K562 (cell line): ENCODE measurements around the gene TMEM86B. TPM values are rescaled to one million over a fixed set of nuclear protein-coding genes. Genes with fewer than 3 reads are reported as not detected.
A peak's percentile ranks its signal among the peaks of the same experiment; 100 is the strongest.

ENCODE experiments used
- ATAC-seq: fragments of 200-7000 bp; cut with Tn5 transposase; 3 replicates; pipeline ENCODE4 v1.9.1; 2020; ENCODE audit warnings: moderate library complexity
- BruUV-seq: library from RNA; stranded (reverse); fragments of 400-500 nt; replicated peaks from 2 replicates; lab custom pipeline; 2021; lab: Mats Ljungman, UMichigan
- CTCF ChIA-PET: fragments of 300-600 bp; formaldehyde crosslinking; extraction: SDS; loops from one replicate; lab custom pipeline; 2021; ENCODE audit warnings: low intra/inter-chr PET ratio; lab: Yijun Ruan, JAX
- POLR2A ChIA-PET: fragments of 300-600, 350-650 bp; sonication (Branson Sonifier 250); formaldehyde crosslinking; extraction: SDS; loops from one replicate; lab custom pipeline; 2021; ENCODE audit warnings: antibody characterized with exemption, inconsistent platforms; lab: Yijun Ruan, JAX
- DNase-seq, 4 experiments: peaks; one replicate each; pipeline versions ENCODE4 v3.0.0 to v3.0.0-alpha.2; 2011 to 2018; ENCODE audit warnings: low spot score in 3 of 4, mixed read lengths in 3 of 4; ENCODE audit errors: extremely low read depth in 1 of 4
- FAIRE-seq: peaks from 2 replicates; lab custom pipeline; 2011; peaks lifted over from hg19 to GRCh38; lab: Jason Lieb, UNC
- H2AFZ ChIP-seq: 2 replicates; pipeline ENCODE4 v1.6.0; 2011; ENCODE audit warnings: low read depth, low read length, control low read depth, inconsistent platforms
- H3K27ac ChIP-seq: fragments of 200-600 bp; 3 replicates; pipeline ENCODE4 v1.8.0; 2011; ENCODE audit warnings: low read depth, mild to moderate bottlenecking, control low read depth, inconsistent platforms, low read length, moderate library complexity, mixed read lengths; ENCODE audit errors: extremely low read depth
- H3K27me3 ChIP-seq, 2 experiments: fragments of 300-600 bp in 1 of 2; 2 replicates in 1 of 2; 3 replicates in 1 of 2; pipeline versions ENCODE4 v1.6.0 to v1.8.0; 2011; ENCODE audit warnings: inconsistent platforms in 2 of 2, low read length in 2 of 2, mild to moderate bottlenecking in 1 of 2, mixed read lengths in 1 of 2, moderate library complexity in 1 of 2; ENCODE audit not compliant: control insufficient read depth in 2 of 2, insufficient read depth in 2 of 2
- H3K36me3 ChIP-seq: fragments of 300-600 bp; 3 replicates; pipeline ENCODE4 v1.8.0; 2011; ENCODE audit warnings: mild to moderate bottlenecking, low read length, inconsistent platforms; ENCODE audit not compliant: control insufficient read depth, insufficient read depth
- H3K4me1 ChIP-seq, 2 experiments: fragments of 200-600 bp in 1 of 2; replicated peaks in 1 of 2; 2 replicates in 1 of 2; 3 replicates in 1 of 2; pipeline versions ENCODE4 v1.5.1 to v1.8.0; 2011; ENCODE audit warnings: inconsistent platforms in 2 of 2, low read length in 2 of 2, mild to moderate bottlenecking in 1 of 2, mixed read lengths in 1 of 2, moderate library complexity in 1 of 2; ENCODE audit not compliant: control insufficient read depth in 2 of 2, insufficient read depth in 2 of 2
- H3K4me2 ChIP-seq: 2 replicates; pipeline ENCODE4 v1.6.1; 2011; ENCODE audit warnings: low read length, control low read depth, inconsistent platforms, mixed read lengths; ENCODE audit not compliant: insufficient read depth
- H3K4me3 ChIP-seq: fragments of 200-600 bp; sonication (generic), shearing (Covaris generic); 2 replicates; pipeline ENCODE4 v1.5.1; 2016; ENCODE audit warnings: control low read depth, inconsistent platforms
- H3K79me2 ChIP-seq: fragments of 200-600 bp; 3 replicates; pipeline ENCODE4 v1.8.0; 2011; ENCODE audit warnings: low read length, inconsistent platforms; ENCODE audit not compliant: control insufficient read depth, insufficient read depth
- H3K9ac ChIP-seq, 2 experiments: 2 replicates each; pipeline versions ENCODE4 v1.6.0 to v1.6.1; 2011; ENCODE audit warnings: low read depth in 2 of 2, low read length in 2 of 2, control low read depth in 1 of 2, inconsistent platforms in 1 of 2, mild to moderate bottlenecking in 1 of 2, mixed read lengths in 1 of 2; ENCODE audit not compliant: insufficient read depth in 1 of 2
- H3K9me1 ChIP-seq: one replicate; pipeline ENCODE4 v1.6.0; 2011; ENCODE audit warnings: inconsistent platforms, mild to moderate bottlenecking, low read length, moderate library complexity; ENCODE audit not compliant: control insufficient read depth, insufficient read depth
- H3K9me3 ChIP-seq: replicated peaks from 2 replicates; pipeline ENCODE4 v1.5.1; 2011; ENCODE audit warnings: low read depth, low read length, inconsistent platforms; ENCODE audit not compliant: control insufficient read depth, insufficient read depth
- H4K20me1 ChIP-seq: replicated peaks from 2 replicates; pipeline ENCODE4 v1.6.1; 2011; ENCODE audit warnings: low read length, inconsistent platforms, mixed read lengths; ENCODE audit not compliant: control insufficient read depth, insufficient read depth
- AFF1 ChIP-seq, 2 experiments: fragments of 450-650 bp; IDR thresholded peaks; 2 replicates each; pipeline ENCODE4 v1.6.1; 2018; ENCODE audit warnings: mild to moderate bottlenecking in 2 of 2, low read depth in 1 of 2; ENCODE audit not compliant: partially characterized antibody in 2 of 2
- CREB3 ChIP-seq: fragments of 450-650 bp; conservative IDR thresholded peaks from 2 replicates; pipeline ENCODE4 v1.6.1; 2016; ENCODE audit warnings: missing genetic modification characterization, low read depth, mild to moderate bottlenecking, missing compliant biosample characterization, moderate library complexity
- CREM ChIP-seq: IDR thresholded peaks from 2 replicates; pipeline ENCODE4 v1.6.1; 2014; ENCODE audit warnings: antibody characterized with exemption, low read depth
- HCFC1 ChIP-seq: IDR thresholded peaks from 2 replicates; pipeline ENCODE4 v1.6.1; 2012; ENCODE audit warnings: low read depth, low read length, improper control_type of control experiment
- RBFOX2 ChIP-seq: fragments of 200-400 bp; formaldehyde crosslinking; IDR thresholded peaks from 2 replicates; pipeline ENCODE4 v1.6.1; 2017; ENCODE audit warnings: low read depth, mild to moderate bottlenecking, low read length, moderate library complexity
- SAFB2 ChIP-seq: fragments of 200-400 bp; formaldehyde crosslinking; IDR thresholded peaks from 2 replicates; pipeline ENCODE4 v1.6.1; 2018; ENCODE audit warnings: borderline replicate concordance, low read length, low read depth, moderate library complexity; ENCODE audit not compliant: severe bottlenecking
- SIX5 ChIP-seq, 2 experiments: IDR thresholded peaks; 2 replicates each; pipeline ENCODE4 v1.6.1; 2011; ENCODE audit warnings: low read length in 2 of 2, borderline replicate concordance in 1 of 2, low read depth in 1 of 2, mild to moderate bottlenecking in 1 of 2, moderate library complexity in 1 of 2; ENCODE audit not compliant: insufficient read depth in 1 of 2
- STAT6 ChIP-seq: sonication (generic); formaldehyde crosslinking; IDR thresholded peaks from 2 replicates; pipeline ENCODE4 v1.8.1; 2023; ENCODE audit warnings: mild to moderate bottlenecking, missing genetic modification reagents
- TAL1 ChIP-seq: fragments of 450-650 bp; IDR thresholded peaks from 2 replicates; pipeline ENCODE4 v1.6.1; 2016; ENCODE audit warnings: mild to moderate bottlenecking
- YY1 ChIP-seq, 3 experiments: IDR thresholded peaks; 2 replicates each; pipeline ENCODE4 v1.6.1; 2011; ENCODE audit warnings: low read length in 2 of 3, mild to moderate bottlenecking in 2 of 3, moderate library complexity in 2 of 3, borderline replicate concordance in 1 of 3, control low read depth in 1 of 3, low read depth in 1 of 3; ENCODE audit not compliant: insufficient read depth in 3 of 3, insufficient replicate concordance in 2 of 3, control insufficient read depth in 1 of 3, insufficient read length in 1 of 3; ENCODE audit errors: extremely low read depth in 1 of 3
- ZNF143 ChIP-seq: sonication (generic); formaldehyde crosslinking; IDR thresholded peaks from 2 replicates; pipeline ENCODE4 v1.9.0; 2022; ENCODE audit warnings: mild to moderate bottlenecking, missing genetic modification reagents
- WGBS: fragments of 100-300 bp; shearing (Covaris generic); methylation state at CpG from one replicate; pipeline ENCODE4 v1.1.6; 2016; ENCODE audit warnings: low coverage, mixed read lengths; ENCODE audit not compliant: insufficient coverage; ENCODE audit errors: missing lambda C conversion rate; 5-methylcytosine and 5-hydroxymethylcytosine counted together
- in situ Hi-C: fragments of 300-500 bp; cut with MboI; formaldehyde crosslinking; loops from 4 replicates; pipeline ENCODE4 v1.15.0; 2018; ENCODE audit warnings: inconsistent platforms, mixed read lengths
- intact Hi-C: fragments of 100-400 bp; cut with micrococcal nuclease; formaldehyde crosslinking; loops from 2 replicates; pipeline ENCODE4 v1.14.2; 2022
- polyA plus RNA-seq, 8 experiments: library from polyadenylated mRNA; depleted of rRNA in 4 of 8; stranded (reverse) in 5 of 8; unstranded in 3 of 8; fragments of >200 nt; fragmentation: Nextera tagmentation in 2 of 8; fragmentation: Illumina TruSeq in 1 of 8; extraction: Ambion mirVana in 2 of 8; extraction: Trizol in 1 of 8; gene quantifications; 2 replicates each; pipeline versions ENCODE4 v1.2.1 to v1.2.3, GENCODE V29; 2011 to 2014; ENCODE audit warnings: inconsistent platforms in 1 of 8, missing spikeins in 1 of 8
- total RNA-seq, 7 experiments: library from RNA; depleted of rRNA in 6 of 7; stranded (reverse); fragments of >200 nt in 6 of 7; fragmentation: Illumina TruSeq in 2 of 7; extraction: Trizol in 2 of 7; gene quantifications; 2 replicates each; pipeline versions ENCODE4 v1.2.1 to v1.2.3, GENCODE V29; 2011 to 2021; ENCODE audit warnings: low replicate concordance in 1 of 7

Gene TMEM86B
- total and polyA plus RNA-seq, 9 of the 15 experiments (the other 6 are each of a cell fraction or from before 2014, with no cell fraction given), result 0.28 to 7.9 (median 2.1) TPM

GRCh38 chr19:55196803-55197202, 31.8 kb downstream of the TMEM86B start:
- peak; percentile 77 for FAIRE-seq
- POLR2A ChIA-PET, result interaction anchor here (0.6 to 1.7 kb wide), 8 partner anchors 10 to 210 kb away, joined by 3 to 6 read pairs (median 3); partner anchors contain the start of genes PTPRH, SYT5 and TMEM238
- 90% methylated on average over 10 of the region's 10 CpGs for WGBS

More at GRCh38 chr19:55196803-55197202, 31.8 kb downstream of the TMEM86B start:
- Histone ChIP-seq H2AFZ (no peak overlapping the region), H3K9me1 (no peaks in the 10 kb centered on the region), H3K4me2 (no peak overlapping the region), H3K36me3 (peaks cover 73% of the 10 kb centered on the region), H3K9me3 (no peaks in the 10 kb centered on the region), H3K79me2 (no peaks in the 10 kb centered on the region), H3K4me3 (no peak overlapping the region), H4K20me1 (no peaks in the 10 kb centered on the region), H3K9ac (no peak overlapping the region), H3K27ac (no peak overlapping the region), H3K4me1 (no peaks in the 10 kb centered on the region), H3K27me3 (no peaks in the 10 kb centered on the region)
- intact Hi-C loops, result no loop called here
- ATAC-seq (peak; percentile 71), DNase-seq (no peak)
- in situ Hi-C loops, result no loop called here
- CTCF ChIA-PET, result no interaction called here
- TF ChIP-seq CREM (0 out of 2 replicates have a peak, but pooled peaks have one; percentile 27), SIX5 (IDR thresholded peaks at IDR 0.05; ENCODE audit: borderline replicate concordance in 1 of 2, insufficient read depth in 1 of 2, low read depth in 1 of 2, low read length in 2 of 2) (peak; percentile 74 to 84; a peak in 3 of 4 replicates), RBFOX2 (peak; percentile 10; the same call in 1 of the 2 replicates), AFF1 (IDR thresholded peaks at IDR 0.05; ENCODE audit: low read depth in 1 of 2, partially characterized antibody in 2 of 2) (peak in 1 of 2 experiments; percentile 95), TAL1 (no peak), SAFB2 (no peak), CREB3 (no peak), HCFC1 (peak; percentile 88), STAT6 (no peak), ZNF143 (peak; percentile 81), YY1 (IDR thresholded peaks at IDR 0.05; ENCODE audit: borderline replicate concordance in 1 of 3, control insufficient read depth in 1 of 3, extremely low read depth in 1 of 3, insufficient read depth in 3 of 3, insufficient read length in 1 of 3, insufficient replicate concordance in 2 of 3, low read depth in 1 of 3, low read length in 2 of 3) (peak in 1 of 3 experiments; percentile 56)
- BruUV-seq, result no TSS peak
